ENCODE measurements around the gene SLC15A2. TPM values are rescaled to one million over a fixed set of nuclear protein-coding genes. Genes with fewer than 3 reads are reported as not detected.
"Not testable (repeated sequence)": the region's sequence is repeated elsewhere in the genome, so short reads cannot be mapped to it uniquely, and the experiment has no call there.

Gene SLC15A2
- total RNA-seq (2014; rRNA removed): 0.06 and 0.11 TPM in 2 replicates
- polyA plus RNA-seq (2012): 0.06 TPM

DNA sequence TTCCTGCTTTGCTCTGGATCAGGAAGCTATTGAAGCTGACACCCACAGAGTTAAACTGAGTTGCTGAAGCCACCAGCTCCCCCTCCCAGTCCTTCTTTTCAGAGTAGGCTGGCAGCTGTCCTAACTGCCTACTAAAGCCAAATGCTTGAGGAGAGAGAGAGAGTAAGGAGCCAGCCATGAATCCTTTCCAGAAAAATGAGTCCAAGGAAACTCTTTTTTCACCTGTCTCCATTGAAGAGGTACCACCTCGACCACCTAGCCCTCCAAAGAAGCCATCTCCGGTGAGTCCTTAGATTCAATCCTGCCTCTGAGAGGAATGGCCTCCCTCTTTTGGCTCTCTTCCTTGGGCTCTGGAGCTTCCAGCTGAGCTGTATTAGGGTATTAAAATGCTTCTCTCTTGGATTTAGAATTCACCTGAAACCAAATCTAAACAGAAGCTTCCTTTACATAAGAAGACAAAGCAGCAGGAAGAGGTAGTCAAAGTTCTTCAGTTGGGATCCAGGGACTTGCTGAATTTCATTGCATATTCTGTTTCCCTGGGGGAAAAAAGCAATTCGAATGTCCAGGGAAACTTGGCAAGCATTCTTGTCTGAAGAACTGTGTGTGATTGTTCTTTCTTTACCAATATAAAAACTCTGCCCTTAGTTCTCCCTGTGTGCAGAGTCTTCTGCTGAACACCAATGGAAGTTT is at the start of gene SLC15A2:
Gene SLC15A2, plus strand, starts transcription at position 101 of the 690 bp plus-strand sequence. Its CDS starts 76 bp downstream, at position 177.
- no peak for DNase-seq (ENCODE audit: low read depth)

- DNase-seq (ENCODE audit: low read depth): no peak
Observed at GRCh38 chr3:121844892-121845291, 49.3 kb upstream of the SLC15A2 start.

GRCh38 chr3:121852256-121852655 is 41.9 kb upstream of the SLC15A2 start:
- DNase-seq (ENCODE audit: low read depth): no peak

DNA sequence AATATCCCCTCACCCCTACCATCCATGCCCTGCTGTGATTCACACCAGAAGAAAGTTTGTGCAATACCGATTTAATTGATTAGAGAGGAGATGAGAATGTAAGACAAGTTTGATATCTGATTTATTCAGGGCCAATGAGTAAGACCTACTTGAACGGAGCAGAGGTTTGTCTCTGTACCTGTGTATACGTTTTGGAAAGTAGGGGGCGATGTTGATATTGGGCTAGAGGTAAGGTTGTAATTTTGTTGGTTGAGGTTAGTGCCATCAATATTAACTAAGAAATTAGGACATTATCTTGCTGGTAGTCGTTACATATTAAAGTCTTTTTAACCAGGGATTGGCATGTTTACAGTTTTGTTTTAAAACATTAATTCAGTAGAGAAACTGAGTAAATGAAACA is 38.6 kb upstream of the SLC15A2 start:
- no peak for DNase-seq (ENCODE audit: low read depth)

GRCh38 chr3:121857778-121858177 is 36.4 kb upstream of the SLC15A2 start:
- DNase-seq (ENCODE audit: low read depth): not testable (repeated sequence)

- not testable (repeated sequence) for DNase-seq (ENCODE audit: low read depth)
Observed at GRCh38 chr3:121863247-121863646, 31.0 kb upstream of the SLC15A2 start.

- no peak for DNase-seq (ENCODE audit: low read depth)
Observed at GRCh38 chr3:121863801-121864200, 30.4 kb upstream of the SLC15A2 start.

GRCh38 chr3:121869736-121870135 is 24.5 kb upstream of the SLC15A2 start:
- DNase-seq (ENCODE audit: low read depth): no peak

DNA sequence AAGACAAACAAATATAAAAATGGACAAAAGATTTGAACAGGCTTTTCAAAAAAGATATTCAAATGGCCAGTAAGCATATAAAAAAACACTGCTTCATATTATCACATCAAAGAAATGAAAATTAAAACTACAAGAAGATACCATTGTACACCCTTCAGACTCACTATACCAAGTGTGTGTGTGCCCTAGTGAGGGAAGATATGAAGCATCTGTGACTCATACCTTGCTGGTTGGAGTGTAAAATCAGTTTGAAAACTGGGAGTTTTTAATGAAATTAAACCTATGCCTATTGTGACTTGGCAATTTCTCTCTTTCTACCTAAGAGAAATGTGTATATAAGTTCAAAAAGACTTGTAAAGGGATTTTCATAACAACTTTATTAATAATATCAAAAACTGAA is 23.5 kb upstream of the SLC15A2 start:
- no peak for DNase-seq (ENCODE audit: low read depth)

DNA sequence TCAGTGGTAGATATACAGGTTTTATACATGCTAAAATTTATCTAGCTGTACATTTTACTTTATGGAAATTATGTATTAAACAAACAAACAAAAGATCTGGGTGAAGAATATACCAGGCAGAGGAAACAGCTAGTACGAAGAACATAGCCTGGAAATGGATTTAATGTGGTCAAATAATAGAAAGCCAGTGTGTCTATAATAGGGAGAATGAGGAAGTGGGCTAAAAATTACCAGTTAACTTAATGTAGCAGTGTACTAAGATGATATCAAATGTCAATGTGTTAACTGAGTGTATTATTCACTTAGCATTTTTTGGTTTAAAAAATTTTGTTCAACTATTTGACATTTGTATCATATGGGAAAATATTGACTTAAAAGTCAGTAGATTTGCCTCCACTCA is 22.8 kb upstream of the SLC15A2 start:
- DNase-seq (ENCODE audit: low read depth): no peak

GRCh38 chr3:121878411-121878810 is 15.8 kb upstream of the SLC15A2 start:
- DNase-seq (ENCODE audit: low read depth): no peak

- peak; percentile 12 for DNase-seq (ENCODE audit: low read depth)
Observed at GRCh38 chr3:121883507-121883906, 10.7 kb upstream of the SLC15A2 start.

- DNase-seq (ENCODE audit: low read depth): no peak
Observed at GRCh38 chr3:121885386-121885785, 8.8 kb upstream of the SLC15A2 start.

DNA sequence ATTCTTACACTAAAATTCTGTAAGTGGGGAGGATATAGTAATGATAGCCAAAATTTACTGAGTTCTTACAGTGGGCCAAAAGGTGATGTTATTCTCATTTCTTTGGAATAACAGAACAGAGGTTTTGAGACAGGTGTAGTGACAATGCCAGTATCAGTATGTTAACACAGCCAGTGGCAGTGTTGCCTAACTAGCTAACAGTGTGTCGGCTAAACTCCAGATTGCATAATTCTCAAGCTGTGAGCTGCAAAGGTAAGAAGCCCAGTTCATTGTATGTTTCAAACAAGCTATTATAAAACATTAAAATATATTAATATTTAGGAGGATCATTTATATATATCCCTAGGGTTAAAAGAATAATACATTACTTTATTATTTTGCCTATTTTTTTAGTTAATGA is 920 bp downstream of the SLC15A2 start:
- DNase-seq (ENCODE audit: low read depth): no peak

DNA sequence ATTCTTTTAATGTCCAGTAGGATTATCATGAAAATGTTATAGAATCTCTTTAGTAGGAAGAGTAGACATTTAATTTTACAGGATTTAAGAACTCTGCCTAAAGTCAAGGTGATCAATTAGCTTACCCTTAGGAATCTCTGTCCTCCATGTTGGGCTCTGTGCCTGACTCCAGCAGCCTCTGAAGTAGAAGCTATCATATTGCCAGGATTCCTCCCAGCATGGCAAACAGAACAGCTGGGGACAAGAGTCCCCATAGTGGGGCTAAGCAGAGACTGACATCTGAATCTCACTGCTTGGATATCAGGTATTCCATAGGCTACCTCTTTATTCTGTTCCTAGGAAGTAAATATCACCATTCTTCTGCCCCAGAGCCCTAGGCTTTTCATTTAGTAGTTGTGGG is 1.5 kb downstream of the SLC15A2 start:
- DNase-seq (ENCODE audit: low read depth): no peak

DNA sequence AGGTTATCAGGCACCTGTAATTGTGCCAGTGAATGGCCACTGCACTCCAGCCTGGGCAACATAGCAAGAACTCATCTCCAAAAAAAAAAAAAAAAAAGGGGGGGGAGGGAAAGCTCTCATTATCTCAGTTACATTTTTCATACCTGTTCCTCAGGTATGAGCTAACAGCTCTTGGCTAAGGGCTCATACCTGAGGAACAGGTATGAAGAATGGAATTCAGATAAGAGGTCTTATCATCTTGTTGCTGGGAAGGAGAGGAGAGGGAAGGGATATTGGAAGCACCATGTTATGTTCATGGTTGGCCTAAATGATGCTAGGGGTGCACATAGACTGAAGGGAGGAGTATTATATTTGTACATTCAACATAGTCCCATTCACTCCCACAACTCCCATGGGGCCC is 2.6 kb downstream of the SLC15A2 start:
- no peak for DNase-seq (ENCODE audit: low read depth)

DNA sequence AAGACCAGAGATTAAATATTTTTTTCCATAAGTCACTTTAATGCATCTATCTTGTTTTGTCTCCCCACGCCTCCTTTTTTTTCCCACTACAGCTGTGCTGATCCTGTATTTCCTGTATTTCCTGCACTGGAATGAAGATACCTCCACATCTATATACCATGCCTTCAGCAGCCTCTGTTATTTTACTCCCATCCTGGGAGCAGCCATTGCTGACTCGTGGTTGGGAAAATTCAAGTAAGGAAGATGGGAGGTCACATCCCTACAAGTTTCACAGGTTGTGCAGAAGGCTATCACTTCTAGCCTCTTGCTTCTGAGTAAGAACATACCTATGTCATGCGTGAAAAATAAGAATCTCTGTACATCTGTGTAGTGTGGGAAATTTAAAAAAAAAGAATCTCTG is 3.1 kb downstream of the SLC15A2 start:
- no peak for DNase-seq (ENCODE audit: low read depth)

- no peak for DNase-seq (ENCODE audit: low read depth)
Observed at GRCh38 chr3:121913305-121913990, 19.2 kb downstream of the SLC15A2 start.

- no peak for DNase-seq (ENCODE audit: low read depth)
Observed at GRCh38 chr3:121914081-121914998, 20.1 kb downstream of the SLC15A2 start.

- no peak for DNase-seq (ENCODE audit: low read depth)
Observed at GRCh38 chr3:121916189-121916588, 22.0 kb downstream of the SLC15A2 start.

DNA sequence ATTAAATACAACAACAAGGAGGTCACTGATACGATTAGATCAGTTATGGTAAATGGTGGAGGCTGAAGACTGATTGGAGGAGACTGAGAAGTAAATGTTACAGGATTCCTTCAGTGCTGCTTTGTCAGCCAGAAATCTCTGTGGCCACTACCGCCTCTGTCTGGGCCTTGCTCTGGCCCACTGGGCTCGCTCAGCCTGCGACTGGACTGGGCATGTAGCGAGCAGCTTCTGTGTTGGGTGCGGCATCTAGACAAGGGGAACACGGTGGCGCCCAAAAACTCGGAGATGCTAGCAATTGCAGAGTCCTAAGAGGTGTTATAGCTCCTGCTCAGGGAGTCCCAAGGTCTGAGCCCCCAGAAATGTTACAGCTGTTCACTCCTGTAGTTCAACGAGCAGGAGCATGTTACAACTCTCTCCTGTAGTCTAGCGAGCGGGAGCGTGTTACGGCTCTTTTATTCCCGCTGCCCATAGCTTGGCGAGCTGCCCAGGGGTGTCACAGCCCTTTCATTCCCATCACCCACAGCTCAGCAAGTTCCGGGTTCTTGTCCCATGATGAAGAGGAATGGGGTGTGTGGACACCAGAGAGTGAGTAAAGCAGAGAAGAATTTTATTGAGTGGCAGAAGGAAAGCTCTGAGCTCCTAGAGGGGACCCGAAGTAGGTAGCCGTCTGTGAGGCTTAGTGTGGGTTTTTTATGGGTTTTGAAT is 24.7 kb downstream of the SLC15A2 start:
- DNase-seq (ENCODE audit: low read depth): no peak

Measured in LHCN-M2 (cell line).